PC-3 (cell line): ENCODE results near the gene HELQ. TPM values are rescaled to one million over a fixed set of nuclear protein-coding genes. Genes with fewer than 3 reads are reported as not detected.

Source experiments
- ATAC-seq: fragments of 200-7000 bp; cut with Tn5 transposase; 2 replicates; pipeline ENCODE4 v1.9.1; 2020; ENCODE audit warnings: mild to moderate bottlenecking, moderate library complexity
- Bru-seq: library from RNA; stranded (reverse); fragments of 400-500 nt; gene quantifications from one replicate; lab custom pipeline; 2021; lab: Mats Ljungman, UMichigan
- BruChase-seq, 2 experiments: library from RNA; stranded (reverse); fragments of 400-500 nt; gene quantifications; one replicate each; lab custom pipeline; 2021; lab: Mats Ljungman, UMichigan
- BruUV-seq: library from RNA; stranded (reverse); fragments of 400-500 nt; replicated peaks from 2 replicates; lab custom pipeline; 2021; lab: Mats Ljungman, UMichigan
- CTCF ChIA-PET: fragments of 300-600 bp; sonication (Branson Sonifier 250); formaldehyde crosslinking; loops from one replicate; lab custom pipeline; 2022; ENCODE audit warnings: antibody characterized with exemption; lab: Charles Lee
- POLR2A ChIA-PET: fragments of 300-600 bp; sonication (Branson Sonifier 250); formaldehyde crosslinking; loops from one replicate; lab custom pipeline; 2022; ENCODE audit warnings: antibody characterized with exemption; ENCODE audit not compliant: unreplicated experiment; lab: Charles Lee
- DNase-seq: peaks from one replicate; pipeline ENCODE4 v3.0.0-alpha.2; 2015
- H2AFZ ChIP-seq: fragments of 300-600 bp; sonication (generic); 2 replicates; pipeline ENCODE4 v1.6.0; 2016; ENCODE audit warnings: antibody characterized with exemption, low read length
- H3F3A ChIP-seq: fragments of 300-600 bp; sonication (generic); one replicate; pipeline ENCODE4 v1.6.0; 2017; ENCODE audit warnings: antibody characterized with exemption, low read length, control low read depth, mild to moderate bottlenecking; ENCODE audit not compliant: unreplicated experiment
- H3K27ac ChIP-seq: fragments of 300-600 bp; sonication (generic); 2 replicates; pipeline ENCODE4 v1.5.1; 2016; ENCODE audit warnings: mild to moderate bottlenecking, low read length
- H3K27me3 ChIP-seq: fragments of 300-600 bp; sonication (generic); 2 replicates; pipeline ENCODE4 v1.6.1; 2016; ENCODE audit warnings: low read length, mixed read lengths
- H3K36me3 ChIP-seq: fragments of 300-600 bp; sonication (generic); 2 replicates; pipeline ENCODE4 v1.6.1; 2016; ENCODE audit warnings: low read depth, mixed run types, low read length, mixed read lengths
- H3K4me1 ChIP-seq: fragments of 300-600 bp; sonication (generic); 2 replicates; pipeline ENCODE4 v1.5.1; 2016; ENCODE audit warnings: low read length; ENCODE audit not compliant: insufficient read depth
- H3K4me2 ChIP-seq: fragments of 300-600 bp; sonication (generic); 2 replicates; pipeline ENCODE4 v1.6.0; 2016; ENCODE audit warnings: low read length
- H3K4me3 ChIP-seq: fragments of 300-600 bp; sonication (generic); 2 replicates; pipeline ENCODE4 v1.5.1; 2016; ENCODE audit warnings: mild to moderate bottlenecking, low read length, mixed read lengths
- H3K79me2 ChIP-seq: fragments of 300-600 bp; sonication (generic); 2 replicates; pipeline ENCODE4 v1.6.1; 2017; ENCODE audit warnings: low read length, mixed read lengths
- H3K9ac ChIP-seq: fragments of 300-600 bp; sonication (generic); 2 replicates; pipeline ENCODE4 v1.6.0; 2016; ENCODE audit warnings: mild to moderate bottlenecking, low read length
- H3K9me2 ChIP-seq: fragments of 300-600 bp; sonication (generic); replicated peaks from 2 replicates; pipeline ENCODE4 v1.6.1; 2016; ENCODE audit warnings: mixed run types, low read length, mixed read lengths
- H3K9me3 ChIP-seq: fragments of 300-600 bp; sonication (generic); 2 replicates; pipeline ENCODE4 v1.6.1; 2016; ENCODE audit warnings: low read length, mixed read lengths
- H4K20me1 ChIP-seq: fragments of 300-600 bp; sonication (generic); 2 replicates; pipeline ENCODE4 v1.6.1; 2016; ENCODE audit warnings: low read length, mixed read lengths
- EZH2 ChIP-seq: fragments of 300-600 bp; sonication (generic); IDR thresholded peaks from one replicate; pipeline ENCODE4 v1.6.1; 2017; ENCODE audit warnings: antibody characterized with exemption, mild to moderate bottlenecking, low read length; ENCODE audit not compliant: unreplicated experiment
- EZH2phosphoT487 ChIP-seq: fragments of 300-600 bp; sonication (generic); IDR thresholded peaks from 2 replicates; pipeline ENCODE4 v1.6.1; 2018; ENCODE audit warnings: mild to moderate bottlenecking, antibody characterized with exemption, low read length, borderline replicate concordance
- intact Hi-C: fragments of 100-400 bp; cut with micrococcal nuclease; formaldehyde crosslinking; loops from 2 replicates; pipeline ENCODE4 v1.9.0; 2023
- long read RNA-seq: library from polyadenylated mRNA; unstranded; transcript quantifications from one replicate; pipeline ENCODE4 v2.0.0, GENCODE V29; 2021; ENCODE audit not compliant: unreplicated experiment
- total RNA-seq: library from RNA; depleted of rRNA; stranded (reverse); fragments of >200 nt; gene quantifications from 2 replicates; pipeline ENCODE4 v1.2.3, GENCODE V29; 2014; rRNA removed
- TF ChIP-seq, protein P1 (sequence below): fragments of 300-600 bp; sonication (generic); conservative IDR thresholded peaks from 2 replicates; pipeline ENCODE4 v1.5.1; 2017; ENCODE audit warnings: antibody characterized with exemption, low read depth, mild to moderate bottlenecking, low read length

Gene HELQ, protein sequence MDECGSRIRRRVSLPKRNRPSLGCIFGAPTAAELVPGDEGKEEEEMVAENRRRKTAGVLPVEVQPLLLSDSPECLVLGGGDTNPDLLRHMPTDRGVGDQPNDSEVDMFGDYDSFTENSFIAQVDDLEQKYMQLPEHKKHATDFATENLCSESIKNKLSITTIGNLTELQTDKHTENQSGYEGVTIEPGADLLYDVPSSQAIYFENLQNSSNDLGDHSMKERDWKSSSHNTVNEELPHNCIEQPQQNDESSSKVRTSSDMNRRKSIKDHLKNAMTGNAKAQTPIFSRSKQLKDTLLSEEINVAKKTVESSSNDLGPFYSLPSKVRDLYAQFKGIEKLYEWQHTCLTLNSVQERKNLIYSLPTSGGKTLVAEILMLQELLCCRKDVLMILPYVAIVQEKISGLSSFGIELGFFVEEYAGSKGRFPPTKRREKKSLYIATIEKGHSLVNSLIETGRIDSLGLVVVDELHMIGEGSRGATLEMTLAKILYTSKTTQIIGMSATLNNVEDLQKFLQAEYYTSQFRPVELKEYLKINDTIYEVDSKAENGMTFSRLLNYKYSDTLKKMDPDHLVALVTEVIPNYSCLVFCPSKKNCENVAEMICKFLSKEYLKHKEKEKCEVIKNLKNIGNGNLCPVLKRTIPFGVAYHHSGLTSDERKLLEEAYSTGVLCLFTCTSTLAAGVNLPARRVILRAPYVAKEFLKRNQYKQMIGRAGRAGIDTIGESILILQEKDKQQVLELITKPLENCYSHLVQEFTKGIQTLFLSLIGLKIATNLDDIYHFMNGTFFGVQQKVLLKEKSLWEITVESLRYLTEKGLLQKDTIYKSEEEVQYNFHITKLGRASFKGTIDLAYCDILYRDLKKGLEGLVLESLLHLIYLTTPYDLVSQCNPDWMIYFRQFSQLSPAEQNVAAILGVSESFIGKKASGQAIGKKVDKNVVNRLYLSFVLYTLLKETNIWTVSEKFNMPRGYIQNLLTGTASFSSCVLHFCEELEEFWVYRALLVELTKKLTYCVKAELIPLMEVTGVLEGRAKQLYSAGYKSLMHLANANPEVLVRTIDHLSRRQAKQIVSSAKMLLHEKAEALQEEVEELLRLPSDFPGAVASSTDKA
- total RNA-seq (7.3 and 10.5 TPM in 2 replicates), Bru-seq, nascent RNA (percentile 62 among the genes with signal in this experiment), BruChase-seq, experiment 1, labeled RNA remaining after a 6-hour chase (percentile 64 among the genes with signal in this experiment), BruChase-seq, experiment 2, labeled RNA remaining after a 2-hour chase (percentile 66 among the genes with signal in this experiment)
- long read RNA-seq, partial matches to known transcripts = 2 of 12 reads
- long read RNA-seq, other reads (novel, unspliced or antisense) = 5 of 12 reads

DNA sequence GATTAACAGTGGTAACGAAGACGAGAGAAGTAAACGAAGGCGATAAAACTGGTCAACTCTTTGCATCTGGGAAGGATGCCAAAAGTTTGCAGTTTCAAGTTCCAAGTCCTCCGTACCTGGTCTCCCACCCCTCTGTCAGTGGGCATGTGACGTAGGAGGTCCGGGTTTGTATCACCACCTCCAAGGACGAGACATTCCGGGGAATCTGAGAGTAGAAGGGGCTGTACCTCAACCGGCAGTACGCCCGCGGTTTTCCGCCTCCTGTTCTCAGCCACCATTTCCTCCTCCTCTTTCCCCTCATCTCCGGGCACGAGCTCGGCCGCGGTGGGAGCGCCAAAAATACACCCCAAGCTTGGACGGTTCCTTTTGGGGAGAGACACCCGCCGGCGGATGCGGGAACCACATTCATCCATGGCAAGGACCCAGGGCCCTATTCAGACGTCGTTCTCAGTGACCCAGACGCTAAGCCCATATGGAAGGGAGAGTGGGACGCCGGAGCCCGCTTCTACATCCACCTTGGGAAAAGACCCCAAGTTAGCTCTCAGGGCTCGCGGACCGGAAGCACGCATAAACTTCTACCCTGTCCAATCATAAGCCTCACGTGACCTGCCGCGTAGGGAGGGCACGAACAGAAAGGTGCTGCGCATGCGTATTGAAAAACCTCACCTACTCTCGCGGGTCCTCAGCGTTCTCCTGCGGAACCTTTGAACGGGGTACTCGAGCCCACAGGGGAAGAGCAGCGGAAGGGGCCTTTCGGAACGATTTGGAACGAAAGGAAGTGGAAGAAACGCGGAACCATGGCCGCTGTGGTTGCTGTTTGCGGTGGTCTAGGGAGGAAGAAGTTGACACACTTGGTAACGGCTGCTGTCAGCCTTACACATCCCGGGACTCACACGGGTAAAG lies at the start of gene HELQ, which contains the start of gene MRPS18C:
TSS of gene HELQ (minus strand) at position 543 of the 903 bp plus-strand sequence. CDS start at position 413, 130 bp downstream.
TSS of gene MRPS18C (plus strand) at position 778 of the 903 bp plus-strand sequence. CDS start at position 798, 20 bp downstream.
- DNase-seq (peak; percentile 97), ATAC-seq (peak; percentile 93)
- Histone ChIP-seq H3K36me3 (peaks cover 20% of the 10 kb centered on the region), H3F3A (no peaks in the 10 kb centered on the region), H3K9ac (peak within 1 kb of the TSS; percentile 93), H3K27me3 (no peaks in the 10 kb centered on the region), H3K27ac (peak within 1 kb of the TSS; percentile 73), H3K79me2 (peaks cover 55% of the 10 kb centered on the region), H3K4me3 (peak within 1 kb of the TSS; percentile 88), H3K9me2 (no peaks in the 10 kb centered on the region), H3K4me2 (peak within 1 kb of the TSS; percentile 90), H3K9me3 (no peaks in the 10 kb centered on the region), H2AFZ (peak within 1 kb of the TSS; percentile 95), H3K4me1 (peaks cover 11% of the 10 kb centered on the region), H4K20me1 (no peaks in the 10 kb centered on the region)
- intact Hi-C loops = no loop called here
- CTCF ChIA-PET = no interaction called here
- BruUV-seq = TSS peak; percentile 76
- no peak for TF ChIP-seq EZH2
- TF ChIP-seq, protein P1, sequence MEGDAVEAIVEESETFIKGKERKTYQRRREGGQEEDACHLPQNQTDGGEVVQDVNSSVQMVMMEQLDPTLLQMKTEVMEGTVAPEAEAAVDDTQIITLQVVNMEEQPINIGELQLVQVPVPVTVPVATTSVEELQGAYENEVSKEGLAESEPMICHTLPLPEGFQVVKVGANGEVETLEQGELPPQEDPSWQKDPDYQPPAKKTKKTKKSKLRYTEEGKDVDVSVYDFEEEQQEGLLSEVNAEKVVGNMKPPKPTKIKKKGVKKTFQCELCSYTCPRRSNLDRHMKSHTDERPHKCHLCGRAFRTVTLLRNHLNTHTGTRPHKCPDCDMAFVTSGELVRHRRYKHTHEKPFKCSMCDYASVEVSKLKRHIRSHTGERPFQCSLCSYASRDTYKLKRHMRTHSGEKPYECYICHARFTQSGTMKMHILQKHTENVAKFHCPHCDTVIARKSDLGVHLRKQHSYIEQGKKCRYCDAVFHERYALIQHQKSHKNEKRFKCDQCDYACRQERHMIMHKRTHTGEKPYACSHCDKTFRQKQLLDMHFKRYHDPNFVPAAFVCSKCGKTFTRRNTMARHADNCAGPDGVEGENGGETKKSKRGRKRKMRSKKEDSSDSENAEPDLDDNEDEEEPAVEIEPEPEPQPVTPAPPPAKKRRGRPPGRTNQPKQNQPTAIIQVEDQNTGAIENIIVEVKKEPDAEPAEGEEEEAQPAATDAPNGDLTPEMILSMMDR = no peak; the same call in 1 of the 2 replicates
- TF ChIP-seq EZH2phosphoT487 = no peak
- POLR2A ChIA-PET = interaction anchor here (0.6 to 0.7 kb wide), 2 partner anchors 17 to 26 kb away, joined by 4 to 7 read pairs; no protein-coding TSS in a partner anchor

DNA sequence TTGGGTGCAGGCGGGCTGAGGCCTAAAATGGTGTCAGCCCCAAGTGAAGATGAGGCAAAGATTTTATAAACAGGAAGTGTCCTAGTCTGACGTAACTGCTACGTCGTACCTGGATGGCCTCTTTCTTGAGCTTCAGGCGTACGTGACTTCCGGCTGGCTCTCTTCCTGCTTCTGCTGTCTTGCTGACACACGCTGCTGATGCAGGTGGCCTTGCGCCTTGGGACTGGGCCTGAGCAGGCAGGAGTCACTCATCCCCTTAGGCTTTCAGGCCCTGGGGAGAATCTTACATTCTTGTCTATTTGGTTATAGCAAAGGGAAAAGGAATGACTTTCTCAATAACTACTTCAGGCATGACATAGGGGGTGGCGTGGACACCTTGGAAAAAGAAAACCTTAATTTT lies 49.4 kb upstream of the HELQ start:
- Histone ChIP-seq H3K79me2 (no peaks in the 10 kb centered on the region), H3K9ac (no peak overlapping the region), H3K4me1 (no peaks in the 10 kb centered on the region), H3K36me3 (no peaks in the 10 kb centered on the region), H3K9me2 (no peaks in the 10 kb centered on the region), H3K4me2 (no peak overlapping the region), H3K9me3 (no peaks in the 10 kb centered on the region), H3K4me3 (no peak overlapping the region), H3K27ac (no peak overlapping the region), H3F3A (no peaks in the 10 kb centered on the region), H2AFZ (no peak overlapping the region), H4K20me1 (no peaks in the 10 kb centered on the region), H3K27me3 (no peaks in the 10 kb centered on the region)
- TF ChIP-seq EZH2phosphoT487 = no peak
- TF ChIP-seq, protein P1 = no peak
- no peak for TF ChIP-seq EZH2
- ATAC-seq (no peak), DNase-seq (no peak)
- POLR2A ChIA-PET = no interaction called here
- CTCF ChIA-PET = no interaction called here
- BruUV-seq = no TSS peak
- intact Hi-C loops = no loop called here
